GM18870 (cell line): Measurements from ENCODE around the gene IL1B.

Experiments used
- ATAC-seq: cut with Tn5 transposase; IDR thresholded peaks from one replicate; pipeline ENCODE4 v1.9.1; 2021; ENCODE audit warnings: moderate library complexity; ENCODE audit not compliant: unreplicated experiment

Gene IL1B

DNA sequence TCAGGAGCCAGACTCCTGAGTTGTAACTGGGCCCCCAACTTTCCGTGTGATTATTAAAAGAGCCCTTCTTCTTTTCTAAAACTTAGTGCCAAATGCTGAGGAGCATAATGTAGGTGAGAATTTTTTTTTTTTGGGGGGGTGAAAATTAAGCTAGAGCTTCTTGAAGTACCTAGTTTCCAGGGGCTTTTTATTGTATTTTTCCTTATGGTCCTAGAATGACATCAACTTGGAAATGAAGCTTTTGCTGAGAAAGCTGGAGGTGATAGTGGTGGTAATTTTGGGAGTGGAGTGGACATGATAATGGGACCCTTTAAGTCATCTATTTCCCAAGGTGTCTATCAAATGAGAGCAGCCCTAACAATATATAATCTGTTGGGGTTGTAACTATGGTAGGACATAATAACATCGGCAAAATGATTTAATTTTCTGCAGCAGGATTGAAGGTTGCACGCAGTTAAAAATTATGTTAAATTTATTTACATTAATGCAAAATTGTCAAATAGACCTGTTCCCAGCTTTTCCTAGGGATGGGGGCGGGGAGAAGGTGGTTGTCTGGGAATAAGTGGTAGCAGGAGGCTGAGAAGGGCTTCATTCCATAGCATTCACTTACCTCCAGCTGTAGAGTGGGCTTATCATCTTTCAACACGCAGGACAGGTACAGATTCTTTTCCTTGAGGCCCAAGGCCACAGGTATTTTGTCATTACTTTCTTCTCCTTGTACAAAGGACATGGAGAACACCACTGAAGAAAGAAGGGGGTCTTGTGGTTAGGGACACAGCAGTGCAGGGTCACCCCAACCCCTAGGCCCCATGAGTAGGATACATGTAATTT is 5.7 kb downstream of the IL1B start:
- ATAC-seq: no peak

DNA sequence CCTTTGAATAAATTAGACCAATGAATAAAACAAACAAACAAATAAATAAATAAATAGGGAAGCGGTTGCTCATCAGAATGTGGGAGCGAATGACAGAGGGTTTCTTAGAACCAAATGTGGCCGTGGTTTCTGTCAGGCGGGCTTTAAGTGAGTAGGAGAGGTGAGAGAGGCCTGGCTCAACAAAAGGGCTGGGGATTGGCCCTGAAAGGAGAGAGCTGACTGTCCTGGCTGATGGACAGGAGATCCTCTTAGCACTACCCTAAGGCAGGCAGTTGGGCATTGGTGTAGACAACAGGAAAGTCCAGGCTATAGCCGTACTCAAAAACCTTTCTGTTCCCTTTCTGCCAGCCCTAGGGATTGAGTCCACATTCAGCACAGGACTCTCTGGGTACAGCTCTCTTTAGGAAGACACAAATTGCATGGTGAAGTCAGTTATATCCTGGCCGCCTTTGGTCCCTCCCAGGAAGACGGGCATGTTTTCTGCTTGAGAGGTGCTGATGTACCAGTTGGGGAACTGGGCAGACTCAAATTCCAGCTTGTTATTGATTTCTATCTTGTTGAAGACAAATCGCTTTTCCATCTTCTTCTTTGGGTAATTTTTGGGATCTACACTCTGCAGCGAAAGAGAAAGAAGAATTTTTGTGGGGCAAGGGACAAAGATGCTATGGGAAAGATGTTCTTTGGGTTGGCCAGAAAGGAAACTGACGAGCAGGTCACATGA is 6.5 kb downstream of the IL1B start:
- no peak for ATAC-seq

DNA sequence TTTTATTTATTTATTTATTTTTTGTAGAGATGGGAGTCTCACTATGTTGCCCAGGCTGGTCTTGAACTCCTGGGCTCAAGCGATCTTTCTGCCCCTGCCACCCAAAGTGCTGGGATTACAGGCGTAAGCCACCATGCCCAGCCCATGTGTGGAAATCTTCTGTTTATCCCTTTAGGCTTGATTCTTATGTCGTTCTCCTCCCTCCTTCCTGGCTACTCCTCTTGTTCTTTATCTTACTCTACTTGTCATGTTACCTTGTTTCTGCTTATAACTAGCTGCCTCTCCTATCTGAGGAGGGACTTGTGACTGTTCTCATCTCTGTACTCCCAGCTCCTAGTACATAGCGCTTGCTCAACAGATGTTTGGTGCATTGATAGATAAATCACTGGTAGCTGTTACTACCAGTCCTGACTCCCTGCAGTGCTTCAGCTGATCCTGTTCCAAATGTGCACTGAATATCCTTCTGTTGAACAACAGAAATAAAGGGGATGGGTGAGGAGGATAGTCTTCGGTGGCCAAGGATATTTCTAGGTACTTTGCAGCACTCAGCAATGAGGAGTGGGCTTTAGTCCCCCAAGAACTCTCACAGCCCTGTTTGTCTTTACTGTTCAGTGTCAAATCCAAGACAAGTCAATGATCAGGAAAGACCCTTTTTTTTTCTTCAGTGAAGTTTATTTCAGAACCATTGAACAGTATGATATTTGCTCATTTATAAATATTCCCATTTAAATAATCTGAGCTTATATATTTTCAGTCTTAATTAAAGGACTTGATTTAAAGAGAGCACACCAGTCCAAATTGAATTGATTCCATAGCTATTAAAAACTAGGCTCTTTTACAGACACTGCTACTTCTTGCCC is 7.2 kb downstream of the IL1B start:
- no peak for ATAC-seq

DNA sequence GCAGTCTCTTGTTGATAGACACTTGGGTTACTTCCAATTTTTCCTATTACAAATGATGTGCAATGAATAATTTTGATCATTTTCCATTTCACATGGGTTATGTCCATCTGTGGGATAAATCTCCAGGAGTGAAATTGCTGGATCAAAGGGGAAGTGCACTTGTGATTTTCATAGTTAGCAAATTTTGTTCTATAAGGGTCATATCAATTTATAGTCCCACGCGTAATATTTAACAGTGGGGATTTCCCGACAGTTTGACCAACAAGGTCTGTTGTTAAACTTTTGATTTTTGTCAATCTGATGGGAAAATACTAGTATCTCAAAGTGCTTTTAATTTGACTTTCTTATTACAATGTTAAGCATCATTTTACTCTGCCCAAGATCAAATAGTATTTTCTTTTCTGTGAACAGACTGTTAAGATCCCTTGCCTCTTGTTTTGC is 8.3 kb downstream of the IL1B start:
- no peak for ATAC-seq

DNA sequence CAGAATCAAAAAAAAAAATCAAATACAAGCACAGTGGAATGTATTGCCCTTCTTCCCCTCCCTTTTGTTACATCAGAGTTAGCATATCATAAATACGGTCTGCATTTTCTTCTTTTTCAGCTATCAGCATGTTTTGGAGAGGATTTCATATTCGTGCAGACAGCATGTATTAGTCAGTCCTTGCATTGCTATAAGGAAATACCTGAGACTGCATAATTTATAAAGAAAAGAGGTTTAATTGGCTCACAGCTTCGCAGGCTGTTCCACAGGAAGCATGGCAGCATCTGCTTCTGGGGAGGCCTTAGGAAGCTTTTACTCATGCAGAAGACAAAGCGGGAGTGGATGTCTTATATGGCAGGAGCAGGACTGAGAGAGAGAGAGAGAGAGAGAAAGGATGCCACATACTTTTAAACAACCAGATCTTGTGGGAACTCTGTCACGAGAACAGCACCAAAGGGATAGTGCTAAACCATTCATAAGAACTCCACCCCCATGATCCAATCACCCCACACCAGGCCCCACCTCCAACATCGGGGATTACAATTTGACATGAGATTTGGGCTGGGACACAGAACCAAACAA is 8.9 kb downstream of the IL1B start:
- ATAC-seq: no peak

DNA sequence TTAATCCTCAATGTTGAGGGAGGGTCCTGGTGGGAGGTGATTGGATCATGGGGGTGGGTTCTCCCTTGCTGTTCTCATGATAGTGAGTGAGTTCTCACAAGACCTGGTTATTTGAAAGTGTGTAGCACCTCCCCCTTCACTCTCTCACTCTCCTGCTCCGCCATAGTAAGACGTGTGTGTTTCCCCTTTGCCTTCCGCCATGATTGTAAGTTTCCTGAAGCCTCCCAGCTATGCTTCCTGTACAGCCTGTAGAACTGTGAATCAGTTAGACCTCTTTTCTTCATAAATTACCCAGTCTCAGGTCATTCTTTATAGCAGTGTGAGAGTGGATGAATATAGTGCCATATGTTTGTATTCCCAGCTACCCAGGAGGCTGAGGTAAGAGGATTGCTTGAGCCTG is 9.6 kb downstream of the IL1B start:
- ATAC-seq: no peak

DNA sequence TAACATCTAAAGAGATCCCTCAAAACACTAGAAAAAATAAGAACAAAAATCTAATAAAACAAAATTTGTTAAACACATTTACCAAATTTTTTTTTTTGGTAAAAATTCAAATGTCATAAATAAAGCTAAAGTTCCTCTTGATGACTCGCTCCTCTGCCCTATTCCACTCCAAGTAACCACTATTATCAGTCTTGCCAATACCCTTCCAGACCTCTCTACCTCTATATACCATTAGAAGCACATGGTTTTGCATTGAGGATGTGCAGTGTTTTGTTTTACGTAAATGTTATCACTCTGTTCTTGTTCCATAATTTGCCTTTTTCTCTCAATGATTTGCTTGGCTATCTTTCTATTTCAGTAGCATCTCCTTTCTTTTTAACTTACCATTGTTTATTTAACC is 10.9 kb downstream of the IL1B start:
- ATAC-seq: no peak

DNA sequence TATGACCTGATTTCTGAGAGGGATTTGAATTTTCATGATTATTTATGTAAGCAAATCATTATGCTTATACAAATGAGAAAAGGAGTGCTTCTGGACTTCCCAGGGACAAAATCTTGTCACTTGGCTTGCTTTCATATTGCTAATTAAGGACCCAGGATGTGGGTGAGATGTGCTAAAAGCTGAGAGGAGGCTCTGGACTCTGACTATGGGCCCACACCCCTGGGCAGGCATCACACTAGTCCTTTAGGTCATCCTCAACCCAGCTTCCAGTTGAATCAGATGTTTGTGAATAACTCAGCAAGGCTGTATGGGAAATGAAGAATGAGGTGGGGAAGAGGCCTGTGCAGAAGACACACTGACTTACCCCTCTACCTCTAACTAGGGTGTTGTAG is 11.9 kb downstream of the IL1B start:
- no peak for ATAC-seq

DNA sequence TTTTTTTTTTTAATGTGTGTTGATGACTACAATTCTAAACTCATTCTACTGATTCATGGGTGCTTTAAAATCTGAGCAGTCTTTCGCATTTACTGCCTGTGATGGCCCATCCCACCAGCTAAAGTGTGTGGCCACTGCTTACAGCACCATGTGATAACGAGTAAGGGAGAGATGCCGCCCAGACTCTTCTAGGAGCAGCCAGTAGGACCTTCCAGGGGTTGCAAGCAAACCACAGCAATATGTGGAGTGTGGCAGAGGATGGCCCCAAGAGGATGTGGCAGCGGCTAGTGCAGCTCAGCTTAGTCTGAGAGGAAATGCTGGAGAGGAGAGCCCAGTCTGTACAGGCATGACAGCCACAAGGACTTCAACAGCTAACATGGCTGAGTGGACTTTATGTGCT is 14.9 kb downstream of the IL1B start:
- ATAC-seq: peak; percentile 26

DNA sequence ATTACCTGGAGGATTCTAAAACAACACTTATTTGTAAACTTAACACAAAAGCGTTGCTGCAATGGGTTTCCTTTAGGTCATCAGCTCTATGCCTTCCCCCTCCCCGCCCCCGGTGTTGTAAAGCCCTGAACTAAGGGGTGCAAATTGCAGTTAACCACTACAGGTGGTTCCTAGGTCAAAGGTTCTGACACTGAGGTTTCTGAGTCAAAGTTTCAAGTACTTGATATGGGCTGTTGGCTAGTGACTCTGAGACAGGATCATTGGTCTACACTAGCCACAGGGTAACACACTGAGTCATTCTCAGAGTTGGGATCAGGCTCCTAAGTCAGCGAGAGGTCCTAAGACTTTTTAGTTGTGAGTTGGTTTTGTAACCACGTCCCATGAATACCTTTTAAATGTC is 15.4 kb downstream of the IL1B start:
- peak; percentile 73 for ATAC-seq

DNA sequence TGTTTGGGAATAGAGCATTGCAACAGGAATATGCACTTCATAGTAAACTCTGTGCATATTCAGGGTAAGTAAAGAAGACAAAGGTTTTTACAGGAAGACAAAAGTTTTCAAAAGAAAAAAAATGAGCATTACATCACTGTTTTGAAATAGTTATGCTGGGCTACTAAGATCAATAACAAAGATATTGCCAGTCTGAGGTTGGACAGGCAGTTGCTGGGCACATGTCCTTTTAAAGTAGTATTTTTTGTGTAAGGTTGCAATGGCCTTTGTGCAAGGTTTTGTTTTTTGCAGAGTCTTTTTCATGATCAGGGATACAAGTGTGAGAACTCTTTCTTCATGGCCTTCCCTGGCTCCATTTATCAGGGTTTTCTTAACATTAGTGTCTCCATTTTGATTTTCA is 16.2 kb downstream of the IL1B start:
- no peak for ATAC-seq

DNA sequence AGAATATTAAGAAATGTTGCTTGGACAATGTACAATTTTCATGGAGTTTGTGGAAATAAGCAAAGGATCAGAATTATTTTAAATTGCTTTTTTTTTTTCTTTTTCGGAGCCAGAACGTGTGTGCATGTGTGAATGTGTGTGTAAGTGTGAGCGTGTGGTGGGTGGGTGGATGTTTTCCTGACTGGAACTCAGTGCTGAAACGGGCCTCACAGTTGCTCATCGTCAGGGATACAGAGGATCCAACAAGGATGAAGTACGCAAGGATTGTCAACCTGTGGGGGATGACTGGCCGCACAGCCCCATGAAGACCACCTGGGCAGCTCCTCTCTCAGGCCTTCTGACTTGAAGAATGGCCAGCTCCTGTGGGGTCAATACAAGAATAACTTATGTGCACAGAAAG is 17.5 kb downstream of the IL1B start:
- no peak for ATAC-seq

DNA sequence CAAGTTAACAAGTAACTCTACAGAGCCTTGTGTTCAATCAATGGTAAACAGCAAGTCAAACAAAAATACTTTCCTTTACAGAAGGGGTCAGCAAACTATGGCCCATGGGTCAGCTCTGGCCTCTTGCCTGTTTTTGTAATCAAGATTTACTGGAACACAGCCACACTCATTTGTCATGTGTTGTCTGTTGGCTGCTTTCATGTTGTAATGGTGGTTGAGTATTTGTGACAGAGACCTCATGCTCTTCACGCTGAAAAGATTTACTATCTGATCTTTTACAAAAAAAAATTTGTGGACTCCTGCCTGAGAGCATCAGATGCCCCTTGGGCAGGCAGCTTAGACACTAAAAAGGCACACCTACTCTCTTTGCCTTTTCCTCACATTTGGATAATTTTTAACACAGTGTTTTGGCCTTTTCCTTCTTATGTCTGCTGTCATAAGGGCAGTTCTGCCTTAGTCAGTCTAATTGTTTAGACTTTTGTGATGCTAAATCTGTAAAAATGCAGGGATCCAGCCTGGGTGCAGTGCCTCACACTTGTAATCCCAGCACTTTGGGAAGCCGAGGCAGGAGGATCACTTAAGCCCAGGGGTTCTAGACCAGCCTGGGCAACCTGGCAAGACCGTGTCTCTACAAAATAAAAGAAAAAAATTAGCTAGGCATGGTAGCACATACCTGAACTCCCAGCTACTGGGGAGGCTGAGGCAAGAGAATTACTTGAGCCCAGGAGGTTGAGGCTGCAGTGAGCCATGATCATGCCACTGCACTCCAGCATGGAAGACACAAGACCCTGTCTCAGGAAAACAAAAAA is 18.3 kb downstream of the IL1B start:
- ATAC-seq: no peak

DNA sequence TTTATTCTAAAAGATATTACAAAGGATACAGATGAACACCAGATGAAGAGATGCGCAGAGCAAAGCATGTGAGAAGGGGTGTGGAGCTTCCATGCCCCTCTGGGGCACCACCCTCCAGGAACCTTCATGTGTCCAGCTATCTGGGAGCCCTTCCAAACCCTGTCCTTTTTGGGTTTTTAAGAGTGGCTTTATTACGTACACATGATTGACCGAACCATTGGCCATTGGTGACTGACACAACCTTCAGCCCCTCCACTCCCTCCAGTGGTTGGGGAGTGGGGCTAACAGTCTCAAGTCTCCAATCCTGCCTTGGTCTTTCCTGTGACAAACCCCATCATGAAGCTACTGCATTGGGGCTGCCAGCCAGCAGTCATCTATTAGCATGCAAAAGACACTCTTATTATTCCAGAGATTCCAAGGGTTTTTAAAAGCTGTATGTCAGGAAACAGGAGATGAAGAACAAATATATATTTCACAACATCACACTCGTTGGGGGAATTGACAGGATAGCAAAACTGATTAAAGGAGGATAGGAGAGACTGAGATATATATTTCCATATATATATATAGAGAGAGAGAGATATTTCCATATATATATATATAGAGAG is 19.4 kb downstream of the IL1B start:
- ATAC-seq: no peak

DNA sequence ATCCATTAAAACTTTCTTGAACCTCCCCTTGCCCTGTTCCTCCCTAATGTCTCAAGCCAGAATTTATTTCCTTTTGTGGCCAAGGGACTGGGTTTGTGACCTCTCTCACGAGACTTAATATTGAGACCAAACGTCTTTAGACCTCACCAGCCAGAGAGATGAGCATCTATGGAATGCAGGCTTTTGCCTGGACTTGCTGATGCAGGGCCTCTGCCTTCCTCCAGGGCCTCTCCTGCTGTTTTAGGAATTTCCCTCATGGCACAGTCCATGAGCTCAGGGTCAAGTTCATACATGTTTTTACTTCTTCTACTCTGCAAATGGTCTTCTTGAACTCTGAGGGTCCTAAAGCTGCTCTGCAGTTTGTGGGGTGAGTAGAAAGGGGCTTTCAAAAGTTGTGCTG is 22.3 kb downstream of the IL1B start:
- ATAC-seq: no peak

DNA sequence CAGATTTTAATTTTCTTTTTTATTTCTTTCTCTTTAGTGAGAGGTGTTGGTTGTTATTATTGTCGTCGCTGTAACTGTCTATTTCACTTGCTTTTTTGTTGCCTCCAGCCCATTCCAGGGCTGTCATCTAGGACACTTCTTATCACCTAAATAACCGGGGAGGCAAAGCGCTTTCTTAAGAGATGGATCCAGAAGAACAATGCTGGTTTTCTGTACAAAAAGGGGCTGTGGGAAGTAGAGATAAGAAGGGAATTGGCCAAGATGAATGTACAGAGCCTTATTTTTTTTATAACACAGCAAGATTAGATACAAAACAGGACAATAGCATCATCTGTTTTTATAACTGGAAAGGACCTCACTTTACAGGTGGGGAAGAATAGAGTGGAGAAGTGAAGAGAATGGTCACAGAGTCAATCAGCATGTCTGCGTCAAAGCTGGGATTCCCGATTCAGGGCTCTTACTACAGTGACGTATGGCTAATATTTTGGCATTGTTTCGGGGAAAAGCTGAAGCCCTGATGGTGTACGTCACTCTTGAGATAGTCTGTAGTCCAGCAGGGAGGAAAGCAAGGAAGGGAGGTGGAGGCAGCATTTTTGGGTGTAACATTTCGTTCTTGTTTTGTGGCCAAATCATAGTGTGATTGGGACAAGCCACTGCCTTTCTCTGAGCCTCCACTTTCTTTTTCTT is 23.2 kb downstream of the IL1B start:
- ATAC-seq: no peak

DNA sequence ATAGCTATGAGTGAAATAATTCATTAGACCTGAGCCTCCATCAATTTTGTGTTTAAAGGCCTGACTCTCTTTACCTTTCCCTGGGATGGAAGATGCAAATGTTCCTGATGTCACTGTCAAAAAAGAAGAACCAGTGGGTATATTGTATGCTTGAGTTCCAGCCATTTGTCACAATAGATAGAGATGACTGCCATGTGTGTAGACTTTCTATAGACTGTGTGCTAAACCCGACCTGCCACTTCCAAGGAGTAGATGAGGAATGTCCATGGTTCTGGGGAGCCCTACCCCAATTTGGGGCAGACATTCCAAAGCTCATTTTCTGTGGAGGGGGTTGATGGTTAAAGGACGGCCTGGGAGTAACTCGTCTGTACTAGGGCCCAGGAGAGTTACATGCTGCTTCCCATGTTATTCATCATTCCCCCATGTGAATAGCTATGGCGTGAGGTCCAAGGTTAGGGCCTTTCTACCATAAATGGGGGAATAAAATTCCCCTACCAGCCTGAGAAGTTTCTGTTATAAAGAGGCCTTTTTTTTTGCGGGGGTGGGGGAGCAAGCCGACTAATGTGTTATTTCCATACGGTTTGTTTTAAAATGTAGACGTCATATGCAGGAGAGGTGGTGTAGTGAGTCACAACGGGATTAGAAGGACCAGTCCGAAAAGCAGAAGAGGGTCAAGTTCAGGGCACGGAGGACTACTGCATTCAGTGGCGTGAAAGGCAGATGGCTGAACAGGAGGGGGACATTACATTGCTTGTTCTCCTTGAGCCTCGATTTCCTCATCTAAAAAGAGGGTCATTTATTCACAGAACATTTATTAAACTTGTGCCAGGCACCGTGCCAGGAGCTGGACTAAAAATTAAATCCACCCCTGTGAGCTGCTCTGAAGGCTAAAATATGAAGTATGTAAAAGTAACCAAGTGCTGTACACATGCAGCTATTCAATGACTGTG is 24.0 kb downstream of the IL1B start:
- ATAC-seq: no peak

DNA sequence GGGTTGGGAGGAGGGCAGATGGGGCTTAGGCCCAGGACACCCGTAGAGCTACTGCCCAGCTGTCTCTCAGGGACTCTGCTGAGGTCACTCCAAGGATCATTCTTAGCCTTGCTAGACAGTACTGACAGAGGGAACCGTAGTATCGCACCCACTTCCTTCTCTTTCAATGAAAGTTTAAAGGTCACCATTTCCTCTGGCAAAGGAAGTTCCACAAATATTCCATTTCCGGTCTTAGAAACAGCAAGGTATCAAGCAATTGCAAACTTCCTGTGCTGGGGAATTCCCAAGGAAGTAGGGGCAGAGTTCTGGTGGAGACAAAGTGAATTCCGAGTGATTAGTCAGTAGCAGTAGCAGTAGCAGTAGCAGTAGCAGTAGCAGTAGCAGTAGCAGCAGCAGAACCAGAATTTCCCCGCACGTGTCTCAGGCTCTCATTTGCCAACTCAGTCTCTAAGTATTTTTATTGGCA is 24.7 kb downstream of the IL1B start:
- ATAC-seq: no peak
